Prostate gland (tissue), 2 donors: ENCODE results near the gene ADCY7.

Experiments
- POLR2A ChIP-seq: fragments of 450-650 bp; IDR thresholded peaks from one replicate; pipeline ENCODE4 v1.6.1; 2016; ENCODE audit warnings: antibody characterized with exemption, mild to moderate bottlenecking
- TF ChIP-seq, protein P1 (sequence below), 4 experiments: fragments of 200-600 bp in 2 of 4; fragments of 450-650 bp in 2 of 4; sonication (generic) in 2 of 4; IDR thresholded peaks; 1 replicate in 3 of 4; 2 replicates in 1 of 4; pipeline ENCODE4 v1.5.1; 2016 to 2019; ENCODE audit warnings: antibody characterized with exemption in 4 of 4, mild to moderate bottlenecking in 2 of 4, moderate library complexity in 2 of 4

GRCh38 chr16:50275428-50276325 is 9.3 kb downstream of the ADCY7 start:
- TF ChIP-seq, protein P1, sequence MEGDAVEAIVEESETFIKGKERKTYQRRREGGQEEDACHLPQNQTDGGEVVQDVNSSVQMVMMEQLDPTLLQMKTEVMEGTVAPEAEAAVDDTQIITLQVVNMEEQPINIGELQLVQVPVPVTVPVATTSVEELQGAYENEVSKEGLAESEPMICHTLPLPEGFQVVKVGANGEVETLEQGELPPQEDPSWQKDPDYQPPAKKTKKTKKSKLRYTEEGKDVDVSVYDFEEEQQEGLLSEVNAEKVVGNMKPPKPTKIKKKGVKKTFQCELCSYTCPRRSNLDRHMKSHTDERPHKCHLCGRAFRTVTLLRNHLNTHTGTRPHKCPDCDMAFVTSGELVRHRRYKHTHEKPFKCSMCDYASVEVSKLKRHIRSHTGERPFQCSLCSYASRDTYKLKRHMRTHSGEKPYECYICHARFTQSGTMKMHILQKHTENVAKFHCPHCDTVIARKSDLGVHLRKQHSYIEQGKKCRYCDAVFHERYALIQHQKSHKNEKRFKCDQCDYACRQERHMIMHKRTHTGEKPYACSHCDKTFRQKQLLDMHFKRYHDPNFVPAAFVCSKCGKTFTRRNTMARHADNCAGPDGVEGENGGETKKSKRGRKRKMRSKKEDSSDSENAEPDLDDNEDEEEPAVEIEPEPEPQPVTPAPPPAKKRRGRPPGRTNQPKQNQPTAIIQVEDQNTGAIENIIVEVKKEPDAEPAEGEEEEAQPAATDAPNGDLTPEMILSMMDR (IDR thresholded peaks at IDR 0.05), result no peak
- TF ChIP-seq POLR2A, result no peak
